NT2/D1 (cell line): ENCODE measurements around the gene RIOK3.

Experiments
- DNase-seq: peaks from one replicate; pipeline ENCODE4 v3.0.0-alpha.2; 2011; ENCODE audit warnings: low read depth, low spot score
- H3K27me3 ChIP-seq: 2 replicates; pipeline ENCODE4 v1.6.0; 2011; ENCODE audit warnings: mild to moderate bottlenecking; ENCODE audit not compliant: insufficient read length, insufficient read depth
- H3K36me3 ChIP-seq: 2 replicates; pipeline ENCODE4 v1.6.1; 2011; ENCODE audit warnings: mild to moderate bottlenecking, low read length, mixed read lengths; ENCODE audit not compliant: insufficient read depth, insufficient read length
- H3K4me1 ChIP-seq: 2 replicates; pipeline ENCODE4 v1.5.1; 2011; ENCODE audit not compliant: insufficient read depth, insufficient read length
- H3K4me3 ChIP-seq: 2 replicates; pipeline ENCODE4 v1.5.1; 2011; ENCODE audit warnings: low read depth; ENCODE audit not compliant: insufficient read length
- H3K9ac ChIP-seq: 2 replicates; pipeline ENCODE4 v1.6.0; 2011; ENCODE audit warnings: low read depth; ENCODE audit not compliant: insufficient read length
- H3K9me3 ChIP-seq: 2 replicates; pipeline ENCODE4 v1.5.1; 2011; ENCODE audit warnings: mild to moderate bottlenecking, low read length; ENCODE audit not compliant: insufficient read depth
- SUZ12 ChIP-seq: IDR thresholded peaks from 2 replicates; pipeline ENCODE4 v1.6.1; 2011; ENCODE audit not compliant: insufficient read length, insufficient read depth; ENCODE audit errors: extremely low read depth
- YY1 ChIP-seq: IDR thresholded peaks from 2 replicates; pipeline ENCODE4 v1.6.1; 2011; ENCODE audit not compliant: insufficient read length, insufficient read depth
- ZNF274 ChIP-seq: IDR thresholded peaks from 2 replicates; pipeline ENCODE4 v1.6.1; 2011; ENCODE audit warnings: mild to moderate bottlenecking, low read depth, low read length

RIOK3 gene, protein sequence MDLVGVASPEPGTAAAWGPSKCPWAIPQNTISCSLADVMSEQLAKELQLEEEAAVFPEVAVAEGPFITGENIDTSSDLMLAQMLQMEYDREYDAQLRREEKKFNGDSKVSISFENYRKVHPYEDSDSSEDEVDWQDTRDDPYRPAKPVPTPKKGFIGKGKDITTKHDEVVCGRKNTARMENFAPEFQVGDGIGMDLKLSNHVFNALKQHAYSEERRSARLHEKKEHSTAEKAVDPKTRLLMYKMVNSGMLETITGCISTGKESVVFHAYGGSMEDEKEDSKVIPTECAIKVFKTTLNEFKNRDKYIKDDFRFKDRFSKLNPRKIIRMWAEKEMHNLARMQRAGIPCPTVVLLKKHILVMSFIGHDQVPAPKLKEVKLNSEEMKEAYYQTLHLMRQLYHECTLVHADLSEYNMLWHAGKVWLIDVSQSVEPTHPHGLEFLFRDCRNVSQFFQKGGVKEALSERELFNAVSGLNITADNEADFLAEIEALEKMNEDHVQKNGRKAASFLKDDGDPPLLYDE

GRCh38 chr18:23452728-23453679, at the start of gene RIOK3:
Gene RIOK3, plus strand, starts transcription at chr18:23453287. Its CDS starts 153 bp downstream, at chr18:23453440.
- no peak for TF ChIP-seq YY1
- TF ChIP-seq ZNF274: no peak
- no peak for TF ChIP-seq SUZ12
- Histone ChIP-seq H3K36me3 (peaks cover 5% of the 10 kb centered on the region), H3K9me3 (no peaks in the 10 kb centered on the region), H3K4me3 (peak within 1 kb of the TSS; percentile 83), H3K4me1 (no peaks in the 10 kb centered on the region), H3K9ac (peak within 1 kb of the TSS; percentile 83), H3K27me3 (no peaks in the 10 kb centered on the region)
- peak; percentile 93 for DNase-seq

DNA sequence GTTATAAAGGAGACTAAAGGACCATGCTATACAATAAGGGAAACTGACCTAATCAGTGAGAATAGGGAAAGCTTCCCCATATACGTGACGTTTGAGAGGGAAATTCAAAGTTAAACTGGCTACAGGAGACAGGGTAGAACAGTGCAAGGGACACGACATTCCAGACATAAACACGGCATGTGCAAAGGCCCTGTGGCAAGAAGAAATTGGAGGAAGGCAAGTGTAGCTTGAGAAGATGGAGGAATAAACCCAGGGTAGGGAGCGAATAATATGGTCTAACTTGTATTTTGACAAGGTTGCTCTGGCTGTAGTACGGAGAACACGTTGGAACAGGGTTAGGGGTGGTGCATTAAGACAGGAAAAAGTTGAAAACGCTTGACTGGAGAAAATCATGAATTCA, 49.8 kb upstream of the RIOK3 start:
- H3K9ac ChIP-seq: no peak overlapping the region
- peaks cover 3% of the 10 kb centered on the region for H3K4me1 ChIP-seq
- no peak overlapping the region for H3K4me3 ChIP-seq
- no peaks in the 10 kb centered on the region for H3K9me3 ChIP-seq
- H3K27me3 ChIP-seq: no peaks in the 10 kb centered on the region
- H3K36me3 ChIP-seq: no peaks in the 10 kb centered on the region
- TF ChIP-seq ZNF274 (no peak), YY1 (no peak), SUZ12 (no peak)
- no peak for DNase-seq

DNA sequence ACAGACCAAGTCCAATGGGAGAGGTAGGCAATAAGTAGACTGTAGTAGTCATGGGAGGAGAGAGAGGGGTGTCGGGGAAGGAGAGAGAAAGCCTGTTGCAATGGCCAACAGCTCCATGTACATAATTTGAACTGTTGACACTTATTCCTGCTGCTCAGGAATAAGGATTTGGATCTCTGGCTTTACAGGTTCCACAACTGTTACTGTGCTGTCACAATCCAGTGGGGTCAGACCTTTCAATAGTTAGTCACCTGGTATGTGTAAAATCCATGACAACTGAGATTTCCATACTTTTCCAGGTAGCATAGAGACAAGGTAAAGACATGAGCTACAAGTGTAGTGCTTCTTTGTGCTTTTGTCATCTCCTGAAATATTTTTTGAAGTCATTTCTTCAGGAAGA, 47.5 kb upstream of the RIOK3 start:
- Histone ChIP-seq H3K4me1 (peaks cover 3% of the 10 kb centered on the region), H3K27me3 (no peaks in the 10 kb centered on the region), H3K9ac (no peak overlapping the region), H3K36me3 (no peaks in the 10 kb centered on the region), H3K4me3 (no peak overlapping the region), H3K9me3 (no peaks in the 10 kb centered on the region)
- TF ChIP-seq ZNF274 (no peak), YY1 (no peak), SUZ12 (no peak)
- no peak for DNase-seq

GRCh38 chr18:23406271-23406787, 46.8 kb upstream of the RIOK3 start:
- Histone ChIP-seq H3K9ac (no peak overlapping the region), H3K27me3 (no peaks in the 10 kb centered on the region), H3K9me3 (no peaks in the 10 kb centered on the region), H3K4me3 (no peak overlapping the region), H3K4me1 (peaks cover 3% of the 10 kb centered on the region), H3K36me3 (no peaks in the 10 kb centered on the region)
- no peak for DNase-seq
- TF ChIP-seq YY1: no peak
- no peak for TF ChIP-seq ZNF274
- TF ChIP-seq SUZ12: no peak

DNA sequence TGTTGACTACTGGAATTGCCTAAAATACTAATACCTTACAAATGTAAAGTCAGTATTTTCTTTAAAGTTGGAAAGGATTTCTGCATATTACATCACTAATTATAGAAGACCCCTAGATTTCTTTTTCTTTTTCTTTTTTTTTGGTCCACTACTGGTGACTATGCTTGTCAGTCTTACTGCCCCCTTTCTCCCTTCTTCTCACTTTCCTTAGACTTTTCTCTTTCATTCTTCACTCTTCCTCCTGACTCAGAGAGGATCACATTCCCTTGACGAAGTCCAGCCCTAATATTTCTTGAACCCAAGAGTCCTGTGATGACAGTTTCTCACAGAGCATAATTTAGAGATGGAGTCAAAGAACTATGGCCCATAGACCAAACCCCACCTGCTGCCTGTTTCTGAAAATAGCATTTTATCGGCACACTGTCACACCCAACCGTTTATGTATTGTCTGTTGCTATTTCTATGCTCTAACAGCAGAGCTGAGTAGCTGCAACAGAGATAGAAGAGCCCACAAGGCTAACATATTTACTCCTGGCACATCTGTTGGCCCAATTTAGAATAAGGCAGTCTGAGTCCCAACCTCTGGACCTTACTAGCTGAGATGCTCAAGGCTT, 40.6 kb upstream of the RIOK3 start:
- no peak for TF ChIP-seq ZNF274
- TF ChIP-seq SUZ12: no peak
- TF ChIP-seq YY1: no peak
- DNase-seq: no peak
- Histone ChIP-seq H3K9me3 (no peaks in the 10 kb centered on the region), H3K36me3 (peaks cover 2% of the 10 kb centered on the region), H3K27me3 (no peaks in the 10 kb centered on the region), H3K4me1 (no peaks in the 10 kb centered on the region), H3K9ac (no peak overlapping the region), H3K4me3 (no peak overlapping the region)

DNA sequence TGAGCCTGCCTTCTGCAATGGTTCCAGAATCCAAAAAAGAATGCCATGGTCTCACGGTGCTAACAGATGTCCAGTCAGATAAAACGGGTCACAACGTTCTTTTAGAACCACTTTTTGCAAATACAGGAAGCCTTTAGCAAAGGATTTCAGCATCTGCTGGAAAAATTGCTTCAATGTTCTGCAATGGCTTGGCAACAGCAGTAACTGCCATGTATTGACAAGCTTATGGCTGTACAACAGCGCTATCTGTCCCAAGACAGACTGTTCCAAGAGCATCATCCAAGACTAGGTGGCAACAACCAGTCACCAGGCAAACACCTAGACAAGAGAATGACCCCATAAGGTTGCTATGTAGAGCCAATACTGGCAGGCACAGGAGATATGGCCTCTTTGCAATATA, 37.6 kb upstream of the RIOK3 start:
- Histone ChIP-seq H3K9ac (no peak overlapping the region), H3K9me3 (no peaks in the 10 kb centered on the region), H3K27me3 (no peaks in the 10 kb centered on the region), H3K4me1 (no peaks in the 10 kb centered on the region), H3K36me3 (peaks cover 2% of the 10 kb centered on the region), H3K4me3 (no peak overlapping the region)
- DNase-seq: no peak
- TF ChIP-seq YY1 (no peak), SUZ12 (no peak), ZNF274 (no peak)
